ENCODE data around the gene TCF7. TPM values are rescaled to one million over a fixed set of nuclear protein-coding genes. Genes with fewer than 3 reads are reported as not detected.

TCF7 gene
- polyA plus RNA-seq, 1 of the 3 experiments (the other 2 are of a cell fraction) = 2.7 TPM

GRCh38 chr5:134106991-134107701 lies 7.3 kb upstream of the TCF7 start:
- Histone ChIP-seq H3K79me2 (ENCODE audit: insufficient read depth) (no peaks in the 10 kb centered on the region), H3K9ac (no peak overlapping the region), H3K9me3 (no peaks in the 10 kb centered on the region), H3K9me2 (no peaks in the 10 kb centered on the region), H2AFZ (ENCODE audit: low read depth) (no peak overlapping the region), H3F3A (replicated peaks; ENCODE audit: insufficient read depth) (no peaks in the 10 kb centered on the region), H3K4me3 (ENCODE audit: low read depth in 2 of 2, low read length in 1 of 2) (peak overlapping the region in 1 of 2 experiments; percentile 29; a peak in 1 of 4 replicates), H3K27me3 (ENCODE audit: insufficient read depth) (no peaks in the 10 kb centered on the region), H3K36me3 (replicated peaks in 1 of 2; ENCODE audit: control insufficient read depth in 1 of 2, insufficient read depth in 2 of 2, low read length in 1 of 2) (no peaks in the 10 kb centered on the region), H3K27ac (ENCODE audit: low read depth in 2 of 2, low read length in 1 of 2) (peak overlapping the region in 1 of 2 experiments; percentile 100; a peak in 2 of 4 replicates), H3K4me2 (0 out of 2 replicates have a peak overlapping the region, but pooled peaks have one; percentile 7), H4K20me1 (ENCODE audit: insufficient read depth) (no peaks in the 10 kb centered on the region), H3K4me1 (ENCODE audit: control insufficient read depth in 1 of 2, insufficient read depth in 2 of 2, low read depth in 1 of 2, low read length in 1 of 2) (peaks cover 0 to 84% of the 10 kb centered on the region in 2 experiments; a peak in 2 of 4 replicates)
- WGBS (ENCODE audit: low lambda C conversion rate) = 45% methylated on average over 8 of the region's 10 CpGs
- POLR2A ChIA-PET = interaction anchor here (0.5 to 2.0 kb wide), 14 partner anchors 9 to 604 kb away, joined by 3 to 15 read pairs (median 4); partner anchors contain the start of genes PPP2CA and VDAC1
- peak; percentile 93 for DNase-seq
- CTCF ChIA-PET = interaction anchor here (0.6 to 1.9 kb wide), 11 partner anchors 11 to 69 kb away, joined by 3 to 7 read pairs (median 3); no protein-coding TSS in a partner anchor
- TF ChIP-seq FOXM1 (IDR thresholded peaks at IDR 0.05; ENCODE audit: low read depth) = no peak
- TF ChIP-seq USF1 (IDR thresholded peaks at IDR 0.05; ENCODE audit: borderline replicate concordance, low read depth) = no peak
- TF ChIP-seq CTCF (IDR thresholded peaks at IDR 0.05) = no peak
- TF ChIP-seq MXI1 (IDR thresholded peaks at IDR 0.05; ENCODE audit: low read depth, low read length) = peak; percentile 87
- no peak for TF ChIP-seq NFIC (IDR thresholded peaks at IDR 0.05; ENCODE audit: borderline replicate concordance)
- TF ChIP-seq RFX5 (IDR thresholded peaks at IDR 0.05; ENCODE audit: low read length) = no peak
- no peak for TF ChIP-seq NRF1 (IDR thresholded peaks at IDR 0.05; ENCODE audit: low read depth, low read length)
- TF ChIP-seq FOSL2 (IDR thresholded peaks at IDR 0.05; ENCODE audit: borderline replicate concordance, low read depth) = no peak
- peak; percentile 46; the same call in 1 of the 2 replicates for TF ChIP-seq POLR2AphosphoS5 (IDR thresholded peaks at IDR 0.05; ENCODE audit: low read depth, low read length)
- TF ChIP-seq FOXJ3 (CRISPR knock-in tag; IDR thresholded peaks at IDR 0.05) = peak; percentile 96
- TF ChIP-seq REST (IDR thresholded peaks at IDR 0.05; ENCODE audit: low read depth, low read length) = no peak
- TF ChIP-seq ELF1 (IDR thresholded peaks at IDR 0.05) = no peak
- TF ChIP-seq TCF12 (IDR thresholded peaks at IDR 0.05) = peak; percentile 70
- no peak for TF ChIP-seq JUND (IDR thresholded peaks at IDR 0.05)
- TF ChIP-seq PBX3 (IDR thresholded peaks at IDR 0.05) = no peak
- no peak for TF ChIP-seq SIN3A (IDR thresholded peaks at IDR 0.05; ENCODE audit: borderline replicate concordance, low read depth, low read length)
- TF ChIP-seq USF2 (IDR thresholded peaks at IDR 0.05; ENCODE audit: borderline replicate concordance, low read depth, low read length) = peak; percentile 36; the same call in 1 of the 2 replicates
- TF ChIP-seq IRF3 (IDR thresholded peaks at IDR 0.05; ENCODE audit: low read depth, low read length) = no peak
- TF ChIP-seq MAX (IDR thresholded peaks at IDR 0.05; ENCODE audit: low read depth) = no peak
- no peak; the same call in 1 of the 2 replicates for TF ChIP-seq SMC3 (IDR thresholded peaks at IDR 0.05; ENCODE audit: low read depth, low read length)
- TF ChIP-seq RCOR1 (IDR thresholded peaks at IDR 0.05; ENCODE audit: low read length) = peak; percentile 95
- no peak for TF ChIP-seq YY1 (IDR thresholded peaks at IDR 0.05; ENCODE audit: low read depth)
- no peak for TF ChIP-seq EZH2phosphoT487 (IDR thresholded peaks at IDR 0.05; ENCODE audit: borderline replicate concordance, low read depth)

Data from SK-N-SH (cell line).